Kidney (tissue), 14 donors: Measurements from ENCODE around the gene PDE1A. TPM values are rescaled to one million over a fixed set of nuclear protein-coding genes. Genes with fewer than 3 reads are reported as not detected.

Source experiments
- DNase-seq, 5 donors: peaks; one replicate each; pipeline ENCODE4 v3.0.0-alpha.2; 2013 to 2020
- FAIRE-seq: peaks from 2 replicates; lab custom pipeline; 2012; peaks lifted over from hg19 to GRCh38; lab: Jason Lieb, UNC
- H3K27ac ChIP-seq, 2 donors: one replicate each; pipeline ENCODE4 v1.7.0; 2013; ENCODE audit warnings: low read depth in 2 of 2, low read length in 2 of 2, inconsistent platforms in 1 of 2
- H3K27me3 ChIP-seq: one replicate; pipeline ENCODE4 v1.7.1; 2013; ENCODE audit warnings: low read length, inconsistent platforms; ENCODE audit not compliant: control insufficient read depth, insufficient read depth
- H3K36me3 ChIP-seq, 3 donors: one replicate each; pipeline versions ENCODE4 v1.7.0 to v1.7.1; 2013; ENCODE audit warnings: low read length in 3 of 3, control low read depth in 1 of 3, inconsistent platforms in 1 of 3; ENCODE audit not compliant: insufficient read depth in 3 of 3, control insufficient read depth in 2 of 3
- H3K4me1 ChIP-seq, 3 donors: one replicate each; pipeline versions ENCODE4 v1.7.0 to v1.7.1; 2013; ENCODE audit warnings: low read length in 3 of 3, inconsistent platforms in 1 of 3, low read depth in 1 of 3; ENCODE audit not compliant: control insufficient read depth in 2 of 3, insufficient read depth in 2 of 3
- H3K4me3 ChIP-seq, 3 donors: one replicate each; pipeline versions ENCODE4 v1.7.0 to v1.8.1; 2013; ENCODE audit warnings: low read length in 3 of 3, control low read depth in 1 of 3, inconsistent platforms in 1 of 3
- H3K9ac ChIP-seq, 3 donors: one replicate each; pipeline versions ENCODE4 v1.7.0 to v1.7.1; 2013; ENCODE audit warnings: low read length in 3 of 3, control low read depth in 1 of 3, inconsistent platforms in 1 of 3
- H3K9me3 ChIP-seq, 3 donors: one replicate each; pipeline versions ENCODE4 v1.7.0 to v1.7.1; 2013; ENCODE audit warnings: low read length in 3 of 3, control low read depth in 1 of 3, inconsistent platforms in 1 of 3; ENCODE audit not compliant: control insufficient read depth in 2 of 3, insufficient read depth in 1 of 3
- intact Hi-C: fragments of 100-400 bp; cut with DNase I; formaldehyde crosslinking; loops from one replicate; pipeline ENCODE4 v1.11.1; 2022
- polyA plus RNA-seq: library from polyadenylated mRNA; stranded (reverse); fragments of 350-450 nt; fragmentation: Illumina TruSeq; extraction: RNeasy Lipid Tissue Mini Kit (QIAGEN cat#74804); gene quantifications from one replicate; pipeline ENCODE4 v1.2.3, GENCODE V29; 2014; ENCODE audit warnings: low read depth, low replicate concordance; ENCODE audit not compliant: insufficient read depth
- total RNA-seq: library from RNA; stranded (reverse); fragmentation: NEBNext Ultra II Directional; extraction: Animal tissue kit (Norgen Biotek cat#: 25700); gene quantifications from one replicate; pipeline ENCODE4 v1.2.1, GENCODE V29; 2021
- TF ChIP-seq, protein P1 (sequence below): IDR thresholded peaks from 3 replicates; pipeline ENCODE4 v1.5.1; 2012; ENCODE audit warnings: mild to moderate bottlenecking, moderate library complexity, borderline replicate concordance; ENCODE audit not compliant: insufficient read depth; ENCODE audit errors: extremely low read depth
- donor health status: control.
- donor health status: control.
- donor health status: control.
- donor health status: control.
- donor health status: control.
- donor health status: DM: yes; HTN: yes; CAD: no.
- donor health status: Normal renal cell carcinoma (clear cell type).

Gene PDE1A
- total and polyA plus RNA-seq, 2 donors from 2014 or later = 40.4 to 70.5 TPM

- FAIRE-seq = no peak
- TF ChIP-seq, protein P1, sequence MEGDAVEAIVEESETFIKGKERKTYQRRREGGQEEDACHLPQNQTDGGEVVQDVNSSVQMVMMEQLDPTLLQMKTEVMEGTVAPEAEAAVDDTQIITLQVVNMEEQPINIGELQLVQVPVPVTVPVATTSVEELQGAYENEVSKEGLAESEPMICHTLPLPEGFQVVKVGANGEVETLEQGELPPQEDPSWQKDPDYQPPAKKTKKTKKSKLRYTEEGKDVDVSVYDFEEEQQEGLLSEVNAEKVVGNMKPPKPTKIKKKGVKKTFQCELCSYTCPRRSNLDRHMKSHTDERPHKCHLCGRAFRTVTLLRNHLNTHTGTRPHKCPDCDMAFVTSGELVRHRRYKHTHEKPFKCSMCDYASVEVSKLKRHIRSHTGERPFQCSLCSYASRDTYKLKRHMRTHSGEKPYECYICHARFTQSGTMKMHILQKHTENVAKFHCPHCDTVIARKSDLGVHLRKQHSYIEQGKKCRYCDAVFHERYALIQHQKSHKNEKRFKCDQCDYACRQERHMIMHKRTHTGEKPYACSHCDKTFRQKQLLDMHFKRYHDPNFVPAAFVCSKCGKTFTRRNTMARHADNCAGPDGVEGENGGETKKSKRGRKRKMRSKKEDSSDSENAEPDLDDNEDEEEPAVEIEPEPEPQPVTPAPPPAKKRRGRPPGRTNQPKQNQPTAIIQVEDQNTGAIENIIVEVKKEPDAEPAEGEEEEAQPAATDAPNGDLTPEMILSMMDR = no peak
- no peak overlapping the region for H3K9ac ChIP-seq
- H3K4me3 ChIP-seq = no peak overlapping the region
- no peak for DNase-seq
- no peaks in the 10 kb centered on the region for H3K9me3 ChIP-seq
- intact Hi-C loops = no loop called here
- no peak overlapping the region for H3K27ac ChIP-seq
- H3K4me1 ChIP-seq = peaks cover 0 to 2% (median 0%) of the 10 kb centered on the region in 3 donors
- no peaks in the 10 kb centered on the region for H3K27me3 ChIP-seq
- H3K36me3 ChIP-seq = no peaks in the 10 kb centered on the region
Observed at GRCh38 chr2:182134201-182134600, 292.6 kb downstream of the PDE1A start.

GRCh38 chr2:182133195-182133891, 293.5 kb downstream of the PDE1A start:
- TF ChIP-seq, protein P1 = no peak
- DNase-seq (no peak), FAIRE-seq (no peak)
- H3K9ac ChIP-seq = no peak overlapping the region
- H3K4me1 ChIP-seq = peaks cover 0 to 2% (median 0%) of the 10 kb centered on the region in 3 donors
- intact Hi-C loops = no loop called here
- no peaks in the 10 kb centered on the region for H3K27me3 ChIP-seq
- no peaks in the 10 kb centered on the region for H3K36me3 ChIP-seq
- H3K9me3 ChIP-seq = no peaks in the 10 kb centered on the region
- no peak overlapping the region for H3K4me3 ChIP-seq
- no peak overlapping the region for H3K27ac ChIP-seq

- intact Hi-C loops = no loop called here
- no peak overlapping the region for H3K9ac ChIP-seq
- FAIRE-seq (no peak), DNase-seq (no peak)
- H3K27ac ChIP-seq = no peak overlapping the region
- H3K36me3 ChIP-seq = no peaks in the 10 kb centered on the region
- no peak overlapping the region for H3K4me3 ChIP-seq
- H3K27me3 ChIP-seq = no peaks in the 10 kb centered on the region
- peaks cover 0 to 2% (median 0%) of the 10 kb centered on the region in 3 donors for H3K4me1 ChIP-seq
- TF ChIP-seq, protein P1 = no peak
- H3K9me3 ChIP-seq = no peaks in the 10 kb centered on the region
Observed at GRCh38 chr2:182132605-182133004, 294.2 kb downstream of the PDE1A start.
